K562 (cell line): ENCODE results near the gene DGKE. TPM values are rescaled to one million over a fixed set of nuclear protein-coding genes. Genes with fewer than 3 reads are reported as not detected.

ENCODE experiments used
- AFF1 ChIP-seq, 2 experiments: fragments of 450-650 bp; IDR thresholded peaks; 2 replicates each; pipeline ENCODE4 v1.6.1; 2018; ENCODE audit warnings: mild to moderate bottlenecking in 2 of 2, low read depth in 1 of 2; ENCODE audit not compliant: partially characterized antibody in 2 of 2
- ARID4B ChIP-seq: sonication (generic); formaldehyde crosslinking; IDR thresholded peaks from 2 replicates; pipeline ENCODE4 v1.8.0; 2022; ENCODE audit warnings: mild to moderate bottlenecking, missing genetic modification reagents
- BDP1 ChIP-seq: IDR thresholded peaks from 3 replicates; pipeline ENCODE4 v1.6.1; 2011; ENCODE audit not compliant: insufficient read length, insufficient read depth
- E2F1 ChIP-seq: sonication (generic); formaldehyde crosslinking; IDR thresholded peaks from 2 replicates; pipeline ENCODE4 v1.8.1; 2023; ENCODE audit warnings: mild to moderate bottlenecking, missing genetic modification reagents, moderate library complexity
- ETV1 ChIP-seq: fragments of 450-650 bp; conservative IDR thresholded peaks from 2 replicates; pipeline ENCODE4 v1.6.1; 2016; ENCODE audit warnings: missing genetic modification characterization, control low read depth, low read depth, missing compliant biosample characterization
- FOXA1 ChIP-seq: fragments of 450-650 bp; IDR thresholded peaks from 2 replicates; pipeline ENCODE4 v1.6.1; 2016; ENCODE audit warnings: mild to moderate bottlenecking, borderline replicate concordance
- HOMEZ ChIP-seq: fragments of 250-450 bp; sonication (Bioruptor Pico); IDR thresholded peaks from 2 replicates; pipeline ENCODE4 v1.4.0; 2020; ENCODE audit warnings: mild to moderate bottlenecking, moderate library complexity
- SMARCE1 ChIP-seq: fragments of 450-650 bp; IDR thresholded peaks from 2 replicates; pipeline ENCODE4 v1.7.1; 2016; ENCODE audit warnings: mild to moderate bottlenecking
- ZFP36 ChIP-seq: fragments of 150-350 bp; IDR thresholded peaks from 2 replicates; pipeline ENCODE4 v1.6.1; 2018; ENCODE audit warnings: low read length, low read depth; ENCODE audit not compliant: partially characterized antibody
- ZNF77 ChIP-seq: fragments of 250-450 bp; sonication (Bioruptor Pico); IDR thresholded peaks from 2 replicates; pipeline ENCODE4 v1.5.0; 2020
- polyA plus RNA-seq, 8 experiments: library from polyadenylated mRNA; depleted of rRNA in 4 of 8; stranded (reverse) in 5 of 8; unstranded in 3 of 8; fragments of >200 nt; fragmentation: Nextera tagmentation in 2 of 8; fragmentation: Illumina TruSeq in 1 of 8; extraction: Ambion mirVana in 2 of 8; extraction: Trizol in 1 of 8; gene quantifications; 2 replicates each; pipeline versions ENCODE4 v1.2.1 to v1.2.3, GENCODE V29; 2011 to 2014; ENCODE audit warnings: inconsistent platforms in 1 of 8, missing spikeins in 1 of 8
- total RNA-seq, 7 experiments: library from RNA; depleted of rRNA in 6 of 7; stranded (reverse); fragments of >200 nt in 6 of 7; fragmentation: Illumina TruSeq in 2 of 7; extraction: Trizol in 2 of 7; gene quantifications; 2 replicates each; pipeline versions ENCODE4 v1.2.1 to v1.2.3, GENCODE V29; 2011 to 2021; ENCODE audit warnings: low replicate concordance in 1 of 7
- TF ChIP-seq, protein P1 (sequence below): fragments of 450-650 bp; formaldehyde crosslinking; IDR thresholded peaks from 2 replicates; pipeline ENCODE4 v1.4.0; 2020; ENCODE audit warnings: mild to moderate bottlenecking, moderate library complexity
- TF ChIP-seq, protein P2 (sequence below): fragments of 450-650 bp; formaldehyde crosslinking; IDR thresholded peaks from 2 replicates; pipeline ENCODE4 v1.4.0; 2020; ENCODE audit warnings: mild to moderate bottlenecking, mixed read lengths

Gene DGKE
- total and polyA plus RNA-seq, 9 of the 15 experiments (the other 6 are each of a cell fraction or from before 2014, with no cell fraction given), result 1.3 to 9.9 (median 5.9) TPM

DNA sequence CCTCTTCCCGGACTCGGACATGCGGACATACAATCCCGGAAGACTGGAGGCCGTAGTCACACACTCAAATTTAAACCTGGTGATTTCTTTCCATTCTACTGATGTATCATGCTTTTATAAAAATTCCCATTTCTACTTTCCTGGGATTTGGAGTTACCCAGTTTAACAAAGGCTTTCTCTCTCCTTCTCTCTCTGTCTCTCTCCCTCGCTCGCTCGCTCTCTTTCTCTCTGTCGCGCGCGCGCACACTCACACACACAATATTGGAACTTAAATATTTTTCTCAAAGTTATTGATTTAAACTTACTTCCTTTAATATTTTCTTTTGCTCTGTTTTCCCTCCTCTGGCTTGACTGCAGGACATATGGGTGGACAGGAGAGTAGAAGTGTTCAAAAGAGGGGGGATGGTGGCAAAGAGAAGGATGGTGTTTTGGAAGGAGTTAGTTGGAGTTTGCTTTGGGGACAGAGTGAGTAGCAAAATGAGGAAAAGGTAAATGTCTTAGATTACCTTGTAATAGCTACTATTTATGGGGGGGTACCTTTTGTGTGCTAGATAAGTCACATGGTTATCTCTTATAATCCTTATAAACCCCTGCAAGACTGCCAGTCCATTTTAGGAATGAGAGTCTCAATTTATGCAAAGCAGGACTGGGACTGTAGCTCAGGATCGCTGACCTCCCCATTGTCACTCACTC, 80.8 kb downstream of the DGKE start (continued):
- TF ChIP-seq AFF1 (IDR thresholded peaks at IDR 0.05; ENCODE audit: low read depth in 1 of 2, partially characterized antibody in 2 of 2), result peak; percentile 4 to 16
- no peak for TF ChIP-seq ETV1
- no peak for TF ChIP-seq FOXA1
- no peak for TF ChIP-seq E2F1
- TF ChIP-seq HOMEZ (CRISPR knock-in tag), result no peak
- TF ChIP-seq, protein P1, sequence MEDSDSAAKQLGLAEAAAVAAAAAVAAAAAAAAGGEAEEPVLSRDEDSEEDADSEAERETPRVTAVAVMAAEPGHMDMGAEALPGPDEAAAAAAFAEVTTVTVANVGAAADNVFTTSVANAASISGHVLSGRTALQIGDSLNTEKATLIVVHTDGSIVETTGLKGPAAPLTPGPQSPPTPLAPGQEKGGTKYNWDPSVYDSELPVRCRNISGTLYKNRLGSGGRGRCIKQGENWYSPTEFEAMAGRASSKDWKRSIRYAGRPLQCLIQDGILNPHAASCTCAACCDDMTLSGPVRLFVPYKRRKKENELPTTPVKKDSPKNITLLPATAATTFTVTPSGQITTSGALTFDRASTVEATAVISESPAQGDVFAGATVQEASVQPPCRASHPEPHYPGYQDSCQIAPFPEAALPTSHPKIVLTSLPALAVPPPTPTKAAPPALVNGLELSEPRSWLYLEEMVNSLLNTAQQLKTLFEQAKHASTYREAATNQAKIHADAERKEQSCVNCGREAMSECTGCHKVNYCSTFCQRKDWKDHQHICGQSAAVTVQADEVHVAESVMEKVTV (CRISPR knock-in tag), result no peak
- no peak for TF ChIP-seq SMARCE1
- no peak for TF ChIP-seq ARID4B
- TF ChIP-seq, protein P2, sequence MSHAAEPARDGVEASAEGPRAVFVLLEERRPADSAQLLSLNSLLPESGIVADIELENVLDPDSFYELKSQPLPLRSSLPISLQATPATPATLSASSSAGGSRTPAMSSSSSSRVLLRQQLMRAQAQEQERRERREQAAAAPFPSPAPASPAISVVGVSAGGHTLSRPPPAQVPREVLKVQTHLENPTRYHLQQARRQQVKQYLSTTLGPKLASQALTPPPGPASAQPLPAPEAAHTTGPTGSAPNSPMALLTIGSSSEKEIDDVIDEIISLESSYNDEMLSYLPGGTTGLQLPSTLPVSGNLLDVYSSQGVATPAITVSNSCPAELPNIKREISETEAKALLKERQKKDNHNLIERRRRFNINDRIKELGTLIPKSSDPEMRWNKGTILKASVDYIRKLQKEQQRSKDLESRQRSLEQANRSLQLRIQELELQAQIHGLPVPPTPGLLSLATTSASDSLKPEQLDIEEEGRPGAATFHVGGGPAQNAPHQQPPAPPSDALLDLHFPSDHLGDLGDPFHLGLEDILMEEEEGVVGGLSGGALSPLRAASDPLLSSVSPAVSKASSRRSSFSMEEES (CRISPR knock-in tag), result no peak
- no peak for TF ChIP-seq BDP1
- no peak for TF ChIP-seq ZFP36
- TF ChIP-seq ZNF77 (CRISPR knock-in tag), result no peak
